Measurements from ENCODE around the gene BNIP2.
A peak's percentile ranks its signal among the peaks of the same experiment; 100 is the strongest.

The BNIP2 gene

GRCh38 chr15:59688782-59689625 lies at the start of gene BNIP2:
BNIP2 (minus strand) TSS chr15:59689320; CDS start chr15:59682457, 6,863 bp downstream.
- H3K9me3 Mint-ChIP-seq = no peaks in the 10 kb centered on the region
- peaks cover 47% of the 10 kb centered on the region for H3K4me1 Mint-ChIP-seq (ENCODE audit: low read depth)
- peak within 1 kb of the TSS; percentile 91 for H3K4me3 Mint-ChIP-seq
- no peaks in the 10 kb centered on the region for H3K27me3 Mint-ChIP-seq
- DNase-seq = peak; percentile 96
- peaks cover 47% of the 10 kb centered on the region for H3K36me3 Mint-ChIP-seq (ENCODE audit: low read depth)
- peak within 1 kb of the TSS; percentile 96 for H3K27ac Mint-ChIP-seq

- Mint-ChIP-seq H3K36me3 (ENCODE audit: low read depth) (no peaks in the 10 kb centered on the region), H3K27me3 (peaks cover 12% of the 10 kb centered on the region), H3K9me3 (peaks cover 4% of the 10 kb centered on the region), H3K4me1 (ENCODE audit: low read depth) (no peaks in the 10 kb centered on the region), H3K4me3 (no peak overlapping the region), H3K27ac (no peak overlapping the region)
- no peak for DNase-seq
Measured at GRCh38 chr15:59738676-59739075, 49.6 kb upstream of the BNIP2 start.

- Mint-ChIP-seq H3K36me3 (ENCODE audit: low read depth) (no peaks in the 10 kb centered on the region), H3K9me3 (no peaks in the 10 kb centered on the region), H3K4me1 (ENCODE audit: low read depth) (no peaks in the 10 kb centered on the region), H3K27ac (no peak overlapping the region), H3K4me3 (no peak overlapping the region), H3K27me3 (no peaks in the 10 kb centered on the region)
- DNase-seq = no peak
Measured at GRCh38 chr15:59736181-59736580, 47.1 kb upstream of the BNIP2 start.

GRCh38 chr15:59725151-59725486 lies 36.0 kb upstream of the BNIP2 start:
- Mint-ChIP-seq H3K4me1 (ENCODE audit: low read depth) (peaks cover 2% of the 10 kb centered on the region), H3K9me3 (no peaks in the 10 kb centered on the region), H3K4me3 (no peak overlapping the region), H3K36me3 (ENCODE audit: low read depth) (no peaks in the 10 kb centered on the region), H3K27me3 (peaks cover 4% of the 10 kb centered on the region), H3K27ac (no peak overlapping the region)
- DNase-seq = no peak

- no peaks in the 10 kb centered on the region for H3K36me3 Mint-ChIP-seq (ENCODE audit: low read depth)
- no peaks in the 10 kb centered on the region for H3K27me3 Mint-ChIP-seq
- no peak overlapping the region for H3K27ac Mint-ChIP-seq
- peaks cover 2% of the 10 kb centered on the region for H3K4me1 Mint-ChIP-seq (ENCODE audit: low read depth)
- H3K9me3 Mint-ChIP-seq = no peaks in the 10 kb centered on the region
- DNase-seq = no peak
- no peak overlapping the region for H3K4me3 Mint-ChIP-seq
Measured at GRCh38 chr15:59723687-59724346, 34.7 kb upstream of the BNIP2 start.

- H3K4me1 Mint-ChIP-seq (ENCODE audit: low read depth) = peaks cover 2% of the 10 kb centered on the region
- no peak overlapping the region for H3K4me3 Mint-ChIP-seq
- no peak for DNase-seq
- peaks cover under 1% of the 10 kb centered on the region for H3K27me3 Mint-ChIP-seq
- no peak overlapping the region for H3K27ac Mint-ChIP-seq
- H3K36me3 Mint-ChIP-seq (ENCODE audit: low read depth) = no peaks in the 10 kb centered on the region
- no peaks in the 10 kb centered on the region for H3K9me3 Mint-ChIP-seq
Measured at GRCh38 chr15:59722476-59722875, 33.4 kb upstream of the BNIP2 start.

GRCh38 chr15:59722037-59722436 lies 32.9 kb upstream of the BNIP2 start:
- Mint-ChIP-seq H3K36me3 (ENCODE audit: low read depth) (no peaks in the 10 kb centered on the region), H3K9me3 (no peaks in the 10 kb centered on the region), H3K4me1 (ENCODE audit: low read depth) (peaks cover 2% of the 10 kb centered on the region), H3K27me3 (peaks cover 3% of the 10 kb centered on the region), H3K4me3 (no peak overlapping the region), H3K27ac (no peak overlapping the region)
- no peak for DNase-seq

GRCh38 chr15:59721411-59721810 lies 32.3 kb upstream of the BNIP2 start:
- Mint-ChIP-seq H3K27me3 (peaks cover 3% of the 10 kb centered on the region), H3K27ac (no peak overlapping the region), H3K36me3 (ENCODE audit: low read depth) (no peaks in the 10 kb centered on the region), H3K4me1 (ENCODE audit: low read depth) (peaks cover 2% of the 10 kb centered on the region), H3K9me3 (no peaks in the 10 kb centered on the region), H3K4me3 (no peak overlapping the region)
- no peak for DNase-seq

GRCh38 chr15:59713177-59713576 lies 24.1 kb upstream of the BNIP2 start:
- peaks cover 3% of the 10 kb centered on the region for H3K27me3 Mint-ChIP-seq
- H3K9me3 Mint-ChIP-seq = no peaks in the 10 kb centered on the region
- no peak overlapping the region for H3K4me3 Mint-ChIP-seq

GRCh38 chr15:59711451-59712243 lies 22.5 kb upstream of the BNIP2 start:
- Mint-ChIP-seq H3K9me3 (no peaks in the 10 kb centered on the region), H3K27ac (no peak overlapping the region), H3K4me3 (no peak overlapping the region)

More at GRCh38 chr15:59713177-59713576, 24.1 kb upstream of the BNIP2 start:
- no peak for DNase-seq
- Mint-ChIP-seq H3K4me1 (ENCODE audit: low read depth) (no peaks in the 10 kb centered on the region), H3K27ac (no peak overlapping the region), H3K36me3 (ENCODE audit: low read depth) (no peaks in the 10 kb centered on the region)

GRCh38 chr15:59707619-59708018 lies 18.5 kb upstream of the BNIP2 start:
- Mint-ChIP-seq H3K27me3 (peaks cover 3% of the 10 kb centered on the region), H3K9me3 (no peaks in the 10 kb centered on the region), H3K36me3 (ENCODE audit: low read depth) (no peaks in the 10 kb centered on the region), H3K27ac (no peak overlapping the region), H3K4me1 (ENCODE audit: low read depth) (no peaks in the 10 kb centered on the region), H3K4me3 (no peak overlapping the region)
- DNase-seq = no peak

More at GRCh38 chr15:59711451-59712243, 22.5 kb upstream of the BNIP2 start:
- Mint-ChIP-seq H3K36me3 (ENCODE audit: low read depth) (no peaks in the 10 kb centered on the region), H3K27me3 (no peaks in the 10 kb centered on the region), H3K4me1 (ENCODE audit: low read depth) (no peaks in the 10 kb centered on the region)
- no peak for DNase-seq

GRCh38 chr15:59703979-59704796 lies 15.1 kb upstream of the BNIP2 start:
- DNase-seq = no peak
- Mint-ChIP-seq H3K36me3 (ENCODE audit: low read depth) (no peaks in the 10 kb centered on the region), H3K27me3 (peaks cover 7% of the 10 kb centered on the region), H3K4me1 (ENCODE audit: low read depth) (no peaks in the 10 kb centered on the region), H3K27ac (no peak overlapping the region), H3K4me3 (no peak overlapping the region), H3K9me3 (no peaks in the 10 kb centered on the region)

- Mint-ChIP-seq H3K4me3 (no peak overlapping the region), H3K4me1 (ENCODE audit: low read depth) (no peaks in the 10 kb centered on the region), H3K27me3 (peaks cover 7% of the 10 kb centered on the region), H3K36me3 (ENCODE audit: low read depth) (no peaks in the 10 kb centered on the region), H3K27ac (no peak overlapping the region), H3K9me3 (no peaks in the 10 kb centered on the region)
- no peak for DNase-seq
Measured at GRCh38 chr15:59702351-59702750, 13.2 kb upstream of the BNIP2 start.

GRCh38 chr15:59701880-59702279 lies 12.8 kb upstream of the BNIP2 start:
- Mint-ChIP-seq H3K9me3 (no peaks in the 10 kb centered on the region), H3K4me3 (no peak overlapping the region), H3K36me3 (ENCODE audit: low read depth) (no peaks in the 10 kb centered on the region), H3K27me3 (peaks cover 7% of the 10 kb centered on the region), H3K4me1 (ENCODE audit: low read depth) (no peaks in the 10 kb centered on the region), H3K27ac (no peak overlapping the region)
- DNase-seq = no peak

Measured in activated T-cell treated with anti-CD3 and anti-CD28 coated beads, Interleukin-2, amount 50 U/mL, for 24 hours (primary cell).